ENCODE results near the gene DTWD2.
"Not testable (repeated sequence)": the region's sequence is repeated elsewhere in the genome, so short reads cannot be mapped to it uniquely, and the experiment has no call there.

Gene DTWD2

DNA sequence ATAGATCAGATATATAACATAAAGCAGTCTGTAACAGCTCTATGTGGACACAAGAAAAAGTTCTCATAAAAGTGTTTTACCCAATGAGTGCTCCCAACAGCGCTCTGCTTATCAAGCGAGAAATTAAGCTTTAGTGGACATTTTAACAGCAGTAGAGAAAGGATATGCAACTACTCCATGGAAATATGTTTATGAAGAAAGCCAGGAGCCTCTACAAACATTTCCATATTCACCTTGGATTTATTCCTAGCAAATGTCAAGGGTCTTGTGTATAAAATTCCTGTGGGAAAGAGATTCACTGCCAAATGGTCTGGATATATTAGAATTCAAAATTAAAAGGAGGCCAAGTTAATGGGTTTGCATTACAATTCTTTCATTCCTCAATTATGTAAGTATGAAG, 66.5 kb downstream of the DTWD2 start:
- Histone ChIP-seq H3K79me2 (ENCODE audit: insufficient read depth, low read length) (no peaks in the 10 kb centered on the region), H3K4me1 (ENCODE audit: insufficient read depth, low read length, poor library complexity, severe bottlenecking) (no peaks in the 10 kb centered on the region), H4K20me1 (ENCODE audit: insufficient read depth, low read length, poor library complexity, severe bottlenecking) (no peaks in the 10 kb centered on the region), H3K9me2 (replicated peaks; ENCODE audit: low read depth, low read length) (no peaks in the 10 kb centered on the region), H3F3A (ENCODE audit: low read depth) (no peaks in the 10 kb centered on the region), H3K9me3 (ENCODE audit: insufficient read depth, low read depth, low read length) (no peaks in the 10 kb centered on the region), H3K4me3 (ENCODE audit: low read length, poor library complexity, severe bottlenecking) (no peak overlapping the region), H3K27me3 (ENCODE audit: insufficient read depth, low read length, poor library complexity, severe bottlenecking) (no peaks in the 10 kb centered on the region), H2AFZ (ENCODE audit: low read length) (no peak overlapping the region), H3K4me2 (ENCODE audit: low read depth, low read length, poor library complexity, severe bottlenecking) (no peak overlapping the region), H3K36me3 (ENCODE audit: insufficient read depth, low read length) (no peaks in the 10 kb centered on the region), H3K9ac (ENCODE audit: low read depth, low read length, poor library complexity, severe bottlenecking) (no peak overlapping the region)
- TF ChIP-seq, protein P1, sequence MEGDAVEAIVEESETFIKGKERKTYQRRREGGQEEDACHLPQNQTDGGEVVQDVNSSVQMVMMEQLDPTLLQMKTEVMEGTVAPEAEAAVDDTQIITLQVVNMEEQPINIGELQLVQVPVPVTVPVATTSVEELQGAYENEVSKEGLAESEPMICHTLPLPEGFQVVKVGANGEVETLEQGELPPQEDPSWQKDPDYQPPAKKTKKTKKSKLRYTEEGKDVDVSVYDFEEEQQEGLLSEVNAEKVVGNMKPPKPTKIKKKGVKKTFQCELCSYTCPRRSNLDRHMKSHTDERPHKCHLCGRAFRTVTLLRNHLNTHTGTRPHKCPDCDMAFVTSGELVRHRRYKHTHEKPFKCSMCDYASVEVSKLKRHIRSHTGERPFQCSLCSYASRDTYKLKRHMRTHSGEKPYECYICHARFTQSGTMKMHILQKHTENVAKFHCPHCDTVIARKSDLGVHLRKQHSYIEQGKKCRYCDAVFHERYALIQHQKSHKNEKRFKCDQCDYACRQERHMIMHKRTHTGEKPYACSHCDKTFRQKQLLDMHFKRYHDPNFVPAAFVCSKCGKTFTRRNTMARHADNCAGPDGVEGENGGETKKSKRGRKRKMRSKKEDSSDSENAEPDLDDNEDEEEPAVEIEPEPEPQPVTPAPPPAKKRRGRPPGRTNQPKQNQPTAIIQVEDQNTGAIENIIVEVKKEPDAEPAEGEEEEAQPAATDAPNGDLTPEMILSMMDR (conservative IDR thresholded peaks at IDR 0.05; ENCODE audit: low read length) = no peak
- no peak for TF ChIP-seq EZH2phosphoT487 (IDR thresholded peaks at IDR 0.05; ENCODE audit: borderline replicate concordance)

DNA sequence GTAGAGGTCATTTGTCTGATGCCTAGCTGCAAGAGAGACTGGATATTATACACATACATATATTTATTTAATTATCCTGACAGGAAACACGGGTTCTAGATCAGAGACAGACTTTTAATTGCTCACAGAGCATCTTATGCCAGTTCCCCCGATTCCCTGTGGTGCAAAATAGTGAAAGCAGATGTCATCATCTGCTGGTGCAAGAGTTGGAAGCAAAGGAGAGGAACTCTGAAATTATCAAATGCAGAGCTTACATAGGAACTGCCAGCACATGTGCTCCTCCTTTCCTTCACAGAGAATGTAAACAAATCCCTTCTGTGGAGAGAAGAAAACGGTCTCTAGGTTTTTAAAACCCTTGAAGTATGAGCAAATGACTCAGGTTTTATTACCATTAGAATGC, 69.3 kb downstream of the DTWD2 start:
- H3K9me3 ChIP-seq (ENCODE audit: insufficient read depth, low read depth, low read length) = no peaks in the 10 kb centered on the region
- no peak overlapping the region for H3K9ac ChIP-seq (ENCODE audit: low read depth, low read length, poor library complexity, severe bottlenecking)
- H4K20me1 ChIP-seq (ENCODE audit: insufficient read depth, low read length, poor library complexity, severe bottlenecking) = no peaks in the 10 kb centered on the region
- no peaks in the 10 kb centered on the region for H3K4me1 ChIP-seq (ENCODE audit: insufficient read depth, low read length, poor library complexity, severe bottlenecking)
- no peak for TF ChIP-seq EZH2phosphoT487 (IDR thresholded peaks at IDR 0.05; ENCODE audit: borderline replicate concordance)
- TF ChIP-seq, protein P1 (conservative IDR thresholded peaks at IDR 0.05; ENCODE audit: low read length) = no peak
- H3K4me2 ChIP-seq (ENCODE audit: low read depth, low read length, poor library complexity, severe bottlenecking) = no peak overlapping the region
- H3K27me3 ChIP-seq (ENCODE audit: insufficient read depth, low read length, poor library complexity, severe bottlenecking) = no peaks in the 10 kb centered on the region
- H3K4me3 ChIP-seq (ENCODE audit: low read length, poor library complexity, severe bottlenecking) = no peak overlapping the region
- H3K79me2 ChIP-seq (ENCODE audit: insufficient read depth, low read length) = no peaks in the 10 kb centered on the region
- no peaks in the 10 kb centered on the region for H3K9me2 ChIP-seq (replicated peaks; ENCODE audit: low read depth, low read length)
- no peaks in the 10 kb centered on the region for H3K36me3 ChIP-seq (ENCODE audit: insufficient read depth, low read length)
- no peaks in the 10 kb centered on the region for H3F3A ChIP-seq (ENCODE audit: low read depth)
- H2AFZ ChIP-seq (ENCODE audit: low read length) = no peak overlapping the region

DNA sequence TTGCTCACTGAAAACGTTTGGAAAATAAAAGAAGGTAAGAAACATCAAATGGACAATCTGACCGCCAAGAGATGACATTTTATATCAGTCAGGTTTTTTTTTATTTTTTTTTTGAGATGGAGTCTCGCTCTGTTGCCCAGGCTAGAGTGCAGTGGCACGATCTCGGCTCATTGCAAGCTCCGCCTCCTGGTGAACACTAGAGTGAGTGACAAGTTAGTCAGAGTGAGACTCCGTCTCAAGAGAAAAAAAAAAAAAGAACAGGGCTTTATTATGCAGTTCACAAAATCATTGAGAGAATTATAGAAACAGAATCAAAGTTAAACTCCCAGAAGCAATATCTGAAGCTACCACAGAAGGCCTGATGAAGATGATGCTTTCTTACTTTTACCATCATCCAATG, 70.1 kb downstream of the DTWD2 start:
- no peaks in the 10 kb centered on the region for H3K36me3 ChIP-seq (ENCODE audit: insufficient read depth, low read length)
- H3K4me1 ChIP-seq (ENCODE audit: insufficient read depth, low read length, poor library complexity, severe bottlenecking) = no peaks in the 10 kb centered on the region
- no peaks in the 10 kb centered on the region for H3F3A ChIP-seq (ENCODE audit: low read depth)
- H3K79me2 ChIP-seq (ENCODE audit: insufficient read depth, low read length) = no peaks in the 10 kb centered on the region
- TF ChIP-seq, protein P1 (conservative IDR thresholded peaks at IDR 0.05; ENCODE audit: low read length) = no peak
- no peak for TF ChIP-seq EZH2phosphoT487 (IDR thresholded peaks at IDR 0.05; ENCODE audit: borderline replicate concordance)
- H3K4me3 ChIP-seq (ENCODE audit: low read length, poor library complexity, severe bottlenecking) = no peak overlapping the region
- no peaks in the 10 kb centered on the region for H4K20me1 ChIP-seq (ENCODE audit: insufficient read depth, low read length, poor library complexity, severe bottlenecking)
- no peaks in the 10 kb centered on the region for H3K9me2 ChIP-seq (replicated peaks; ENCODE audit: low read depth, low read length)
- H3K9me3 ChIP-seq (ENCODE audit: insufficient read depth, low read depth, low read length) = no peaks in the 10 kb centered on the region
- H3K27me3 ChIP-seq (ENCODE audit: insufficient read depth, low read length, poor library complexity, severe bottlenecking) = no peaks in the 10 kb centered on the region
- no peak overlapping the region for H3K4me2 ChIP-seq (ENCODE audit: low read depth, low read length, poor library complexity, severe bottlenecking)
- no peak overlapping the region for H3K9ac ChIP-seq (ENCODE audit: low read depth, low read length, poor library complexity, severe bottlenecking)
- no peak overlapping the region for H2AFZ ChIP-seq (ENCODE audit: low read length)

DNA sequence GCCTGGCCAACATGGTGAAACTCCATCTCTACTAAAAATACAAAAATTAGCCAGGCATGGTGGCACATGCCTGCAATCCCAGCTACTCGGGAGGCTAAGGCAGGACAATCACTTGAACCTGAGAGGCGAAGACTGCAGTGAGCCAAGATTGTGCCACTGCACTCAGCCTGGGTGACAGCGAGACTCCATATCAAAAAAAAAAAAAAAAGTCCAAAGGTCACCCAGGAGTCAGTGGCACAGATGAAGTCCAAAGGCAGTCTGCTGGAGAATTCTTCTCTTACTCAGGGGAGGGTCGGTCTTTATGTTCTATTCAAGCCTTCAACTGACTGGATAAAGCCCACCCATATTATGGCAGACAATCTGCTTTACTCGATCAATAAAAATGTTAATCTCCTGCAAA, 80.8 kb downstream of the DTWD2 start:
- not testable (repeated sequence) for H3K27me3 ChIP-seq (ENCODE audit: insufficient read depth, low read length, poor library complexity, severe bottlenecking); H3K4me3 ChIP-seq (ENCODE audit: low read length, poor library complexity, severe bottlenecking); H3K9me2 ChIP-seq (replicated peaks; ENCODE audit: low read depth, low read length); H3F3A ChIP-seq (ENCODE audit: low read depth); H3K36me3 ChIP-seq (ENCODE audit: insufficient read depth, low read length); H3K9me3 ChIP-seq (ENCODE audit: insufficient read depth, low read depth, low read length); H3K9ac ChIP-seq (ENCODE audit: low read depth, low read length, poor library complexity, severe bottlenecking); H3K4me1 ChIP-seq (ENCODE audit: insufficient read depth, low read length, poor library complexity, severe bottlenecking); H2AFZ ChIP-seq (ENCODE audit: low read length); H4K20me1 ChIP-seq (ENCODE audit: insufficient read depth, low read length, poor library complexity, severe bottlenecking); H3K4me2 ChIP-seq (ENCODE audit: low read depth, low read length, poor library complexity, severe bottlenecking); H3K79me2 ChIP-seq (ENCODE audit: insufficient read depth, low read length)
